ENCODE results near the gene RHOA. TPM values are rescaled to one million over a fixed set of nuclear protein-coding genes. Genes with fewer than 3 reads are reported as not detected.

RHOA gene
- total and polyA plus RNA-seq, 2 of the 4 experiments (the other 2 are of a cell fraction) = 383 to 879 TPM

DNA sequence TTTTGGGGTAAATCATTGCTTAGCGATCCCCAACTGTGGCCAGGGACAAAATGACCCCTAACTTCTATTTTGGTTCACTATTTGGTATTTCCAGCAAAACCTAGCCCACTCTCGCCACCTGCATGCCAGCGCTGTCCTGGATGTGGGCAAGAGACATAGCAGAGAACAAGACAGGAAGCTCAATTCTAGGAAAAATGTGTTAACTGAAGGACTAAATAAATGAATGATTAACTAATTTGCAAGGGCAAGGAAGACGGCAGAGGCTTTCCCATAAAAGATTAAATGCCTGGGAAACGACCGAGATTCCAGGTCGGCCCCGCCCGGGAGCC is 16.9 kb upstream of the RHOA start:
- Histone ChIP-seq H4K8ac (ENCODE audit: low read depth in 2 of 2, low read length in 2 of 2) (peak overlapping the region; percentile 85 to 100), H3K36me3 (ENCODE audit: control insufficient read depth, insufficient read depth, low read length) (peaks cover 12% of the 10 kb centered on the region), H2BK20ac (ENCODE audit: low read depth, low read length) (no peak overlapping the region), H3K27ac (ENCODE audit: insufficient read depth, low read length) (peak overlapping the region; percentile 51; the same call in 1 of the 2 replicates), H3K79me1 (ENCODE audit: low read depth in 1 of 2, low read length in 2 of 2) (peaks cover 3 to 16% of the 10 kb centered on the region in 2 experiments; a peak in 3 of 4 replicates), H4K5ac (ENCODE audit: low read depth, low read length) (peak overlapping the region; percentile 54), H4K91ac (ENCODE audit: insufficient read depth, low read depth, low read length) (peak overlapping the region; percentile 81), H2AFZ (replicated peaks; ENCODE audit: low read length, poor library complexity) (peak overlapping the region; percentile 100), H3K14ac (replicated peaks; ENCODE audit: low read depth, low read length) (peak overlapping the region; percentile 89), H3K9ac (ENCODE audit: low read depth, low read length) (peak overlapping the region; percentile 59), H3K9me3 (ENCODE audit: control insufficient read depth, insufficient read depth, low read length) (no peaks in the 10 kb centered on the region), H2AK5ac (ENCODE audit: low read depth, low read length) (peak overlapping the region; percentile 93; the same call in 1 of the 2 replicates), H3K4me2 (ENCODE audit: low read depth, low read length) (peak overlapping the region; percentile 94), H2AK9ac (replicated peaks; ENCODE audit: low read depth, low read length, poor library complexity) (peak overlapping the region; percentile 98), H4K20me1 (ENCODE audit: insufficient read depth, low read length) (no peaks in the 10 kb centered on the region), H3K27me3 (ENCODE audit: control insufficient read depth, insufficient read depth, low read length) (no peaks in the 10 kb centered on the region), H3K4me1 (ENCODE audit: control insufficient read depth, insufficient read depth, low read length) (no peaks in the 10 kb centered on the region), H2BK120ac (ENCODE audit: low read depth, low read length) (peak overlapping the region; percentile 58; the same call in 1 of the 2 replicates), H2BK5ac (ENCODE audit: low read depth, low read length, poor library complexity, severe bottlenecking) (peak overlapping the region; percentile 77), H3K4ac (ENCODE audit: low read depth, low read length) (peak overlapping the region; percentile 90), H3K56ac (ENCODE audit: extremely low read depth, insufficient read depth, low read length) (peak overlapping the region; percentile 74; the same call in 1 of the 2 replicates), H3K4me3 (ENCODE audit: insufficient read depth, low read depth, low read length) (peak overlapping the region; percentile 51), H2BK15ac (ENCODE audit: low read depth, low read length) (0 out of 3 replicates have a peak overlapping the region, but pooled peaks have one; percentile 6), H3K9me1 (ENCODE audit: insufficient read depth, low read length) (peaks cover 5% of the 10 kb centered on the region; the same call in 1 of the 2 replicates), H3K23ac (ENCODE audit: low read depth, low read length) (peak overlapping the region; percentile 83; the same call in 1 of the 2 replicates), H3K18ac (ENCODE audit: low read depth, low read length) (no peak overlapping the region)
- BruUV-seq (replicated peaks) = no TSS peak
- ChIA-PET CTCF (interaction anchor here (1.0 kb wide), 1 partner anchor 78 kb away, joined by 3 read pairs; no protein-coding TSS in a partner anchor), POLR2A (ENCODE audit: unreplicated experiment) (interaction anchor here (0.7 to 1.4 kb wide), 4 partner anchors 40 to 420 kb away, joined by 4 to 8 read pairs (median 6); partner anchors contain the start of genes GPX1 and USP4)
- dilution Hi-C loops (cut with HindIII; ENCODE audit: low sequenced_read_pairs, unreplicated experiment) = no loop called here
- TF ChIP-seq MAZ (IDR thresholded peaks at IDR 0.05; ENCODE audit: borderline replicate concordance, low read depth, low read length) = no peak
- TF ChIP-seq CHD1 (IDR thresholded peaks at IDR 0.05; ENCODE audit: low read depth, low read length) = no peak
- TF ChIP-seq, protein P1, sequence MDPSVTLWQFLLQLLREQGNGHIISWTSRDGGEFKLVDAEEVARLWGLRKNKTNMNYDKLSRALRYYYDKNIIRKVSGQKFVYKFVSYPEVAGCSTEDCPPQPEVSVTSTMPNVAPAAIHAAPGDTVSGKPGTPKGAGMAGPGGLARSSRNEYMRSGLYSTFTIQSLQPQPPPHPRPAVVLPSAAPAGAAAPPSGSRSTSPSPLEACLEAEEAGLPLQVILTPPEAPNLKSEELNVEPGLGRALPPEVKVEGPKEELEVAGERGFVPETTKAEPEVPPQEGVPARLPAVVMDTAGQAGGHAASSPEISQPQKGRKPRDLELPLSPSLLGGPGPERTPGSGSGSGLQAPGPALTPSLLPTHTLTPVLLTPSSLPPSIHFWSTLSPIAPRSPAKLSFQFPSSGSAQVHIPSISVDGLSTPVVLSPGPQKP (IDR thresholded peaks at IDR 0.05; ENCODE audit: borderline replicate concordance, low read depth, low read length) = no peak
- TF ChIP-seq MAFK (IDR thresholded peaks at IDR 0.05; ENCODE audit: low read depth, low read length) = no peak
- TF ChIP-seq BHLHE40 (IDR thresholded peaks at IDR 0.05; ENCODE audit: low read depth, low read length) = no peak
- TF ChIP-seq NFE2L2 (IDR thresholded peaks at IDR 0.05; ENCODE audit: low read depth, low read length) = no peak
- no peak for TF ChIP-seq SMC3 (IDR thresholded peaks at IDR 0.05; ENCODE audit: low read depth, low read length)
- TF ChIP-seq MXI1 (IDR thresholded peaks at IDR 0.05; ENCODE audit: borderline replicate concordance, low read depth, low read length) = no peak
- no peak for TF ChIP-seq RCOR1 (IDR thresholded peaks at IDR 0.05; ENCODE audit: insufficient replicate concordance, low read length)
- TF ChIP-seq CEBPB (IDR thresholded peaks at IDR 0.05; ENCODE audit: low read depth, low read length) = no peak
- TF ChIP-seq RFX5 (IDR thresholded peaks at IDR 0.05; ENCODE audit: low read depth, low read length) = no peak
- TF ChIP-seq, protein P2, sequence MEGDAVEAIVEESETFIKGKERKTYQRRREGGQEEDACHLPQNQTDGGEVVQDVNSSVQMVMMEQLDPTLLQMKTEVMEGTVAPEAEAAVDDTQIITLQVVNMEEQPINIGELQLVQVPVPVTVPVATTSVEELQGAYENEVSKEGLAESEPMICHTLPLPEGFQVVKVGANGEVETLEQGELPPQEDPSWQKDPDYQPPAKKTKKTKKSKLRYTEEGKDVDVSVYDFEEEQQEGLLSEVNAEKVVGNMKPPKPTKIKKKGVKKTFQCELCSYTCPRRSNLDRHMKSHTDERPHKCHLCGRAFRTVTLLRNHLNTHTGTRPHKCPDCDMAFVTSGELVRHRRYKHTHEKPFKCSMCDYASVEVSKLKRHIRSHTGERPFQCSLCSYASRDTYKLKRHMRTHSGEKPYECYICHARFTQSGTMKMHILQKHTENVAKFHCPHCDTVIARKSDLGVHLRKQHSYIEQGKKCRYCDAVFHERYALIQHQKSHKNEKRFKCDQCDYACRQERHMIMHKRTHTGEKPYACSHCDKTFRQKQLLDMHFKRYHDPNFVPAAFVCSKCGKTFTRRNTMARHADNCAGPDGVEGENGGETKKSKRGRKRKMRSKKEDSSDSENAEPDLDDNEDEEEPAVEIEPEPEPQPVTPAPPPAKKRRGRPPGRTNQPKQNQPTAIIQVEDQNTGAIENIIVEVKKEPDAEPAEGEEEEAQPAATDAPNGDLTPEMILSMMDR (conservative IDR thresholded peaks at IDR 0.05; ENCODE audit: low read depth, low read length) = no peak
- TF ChIP-seq, protein P3, sequence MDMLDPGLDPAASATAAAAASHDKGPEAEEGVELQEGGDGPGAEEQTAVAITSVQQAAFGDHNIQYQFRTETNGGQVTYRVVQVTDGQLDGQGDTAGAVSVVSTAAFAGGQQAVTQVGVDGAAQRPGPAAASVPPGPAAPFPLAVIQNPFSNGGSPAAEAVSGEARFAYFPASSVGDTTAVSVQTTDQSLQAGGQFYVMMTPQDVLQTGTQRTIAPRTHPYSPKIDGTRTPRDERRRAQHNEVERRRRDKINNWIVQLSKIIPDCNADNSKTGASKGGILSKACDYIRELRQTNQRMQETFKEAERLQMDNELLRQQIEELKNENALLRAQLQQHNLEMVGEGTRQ (IDR thresholded peaks at IDR 0.05; ENCODE audit: low read depth, low read length) = no peak
- TF ChIP-seq POLR2A (IDR thresholded peaks at IDR 0.05; ENCODE audit: low read depth, low read length) = no peak
- no peak for TF ChIP-seq FOS (IDR thresholded peaks at IDR 0.05; ENCODE audit: low read depth, low read length)
- no peak for TF ChIP-seq RAD21 (IDR thresholded peaks at IDR 0.05; ENCODE audit: low read length)
- ATAC-seq (ENCODE audit: low read depth) = peak; percentile 4
- in situ Hi-C loops (cut with MboI; ENCODE audit: low sequenced_read_pairs) = loop anchor here (25.0 kb wide), 1 partner anchor 266 kb away; the partner anchor contains the start of genes CCDC71 and KLHDC8B
- no peak for DNase-seq
- intact Hi-C loops (cut with micrococcal nuclease) = no loop called here
- WGBS, 2 experiments (ENCODE audit: extremely low coverage in 2 of 2, insufficient read length in 1 of 2) = no CpG with 5 or more reads among the region's 9 CpGs

Data from IMR-90 (cell line).